H1 (cell line): ENCODE data around the gene BCLAF3. TPM values are rescaled to one million over a fixed set of nuclear protein-coding genes. Genes with fewer than 3 reads are reported as not detected.

Source experiments
- BACH1 ChIP-seq: IDR thresholded peaks from 2 replicates; pipeline ENCODE4 v1.6.1; 2012; ENCODE audit warnings: low read length, improper control_type of control experiment
- CREB1 ChIP-seq: IDR thresholded peaks from 2 replicates; pipeline ENCODE4 v1.6.1; 2012; ENCODE audit warnings: inconsistent platforms
- EGR1 ChIP-seq: IDR thresholded peaks from 2 replicates; pipeline ENCODE4 v1.6.1; 2011; ENCODE audit warnings: low read depth, low read length, borderline replicate concordance
- EP300 ChIP-seq, 2 experiments: IDR thresholded peaks; 1 replicate in 1 of 2; 2 replicates in 1 of 2; pipeline ENCODE4 v1.6.1; 2011 to 2012; ENCODE audit warnings: low read depth in 2 of 2, low read length in 2 of 2, mild to moderate bottlenecking in 2 of 2, borderline replicate concordance in 1 of 2, inconsistent platforms in 1 of 2, moderate library complexity in 1 of 2
- TAF1 ChIP-seq: IDR thresholded peaks from 2 replicates; pipeline ENCODE4 v1.6.1; 2011; ENCODE audit warnings: mild to moderate bottlenecking, low read depth, low read length
- TCF12 ChIP-seq: IDR thresholded peaks from 2 replicates; pipeline ENCODE4 v1.6.1; 2011; ENCODE audit warnings: low read depth, mild to moderate bottlenecking, low read length
- polyA plus RNA-seq, 7 experiments: library from polyadenylated mRNA; depleted of rRNA in 3 of 7; stranded (reverse) in 5 of 7; unstranded in 2 of 7; fragments of >200 nt in 5 of 7; fragments of 200-250 nt in 2 of 7; gene quantifications; 1 replicate in 5 of 7; 2 replicates in 1 of 7; 4 replicates in 1 of 7; pipeline versions ENCODE4 v1.2.1 to v1.2.3, GENCODE V29; 2011 to 2013; ENCODE audit warnings: missing spikeins in 2 of 7, mixed read lengths in 2 of 7
- total RNA-seq: library from RNA; stranded (reverse); fragmentation: NEBNext Ultra II Directional; extraction: Animal tissue kit (Norgen Biotek cat#: 25700); gene quantifications from 2 replicates; pipeline ENCODE4 v1.2.1, GENCODE V29; 2021
- TF ChIP-seq, protein P1 (sequence below): fragments of 300-600 bp; sonication (generic); IDR thresholded peaks from 2 replicates; pipeline ENCODE4 v1.7.1; 2012; ENCODE audit warnings: low read length, moderate library complexity, mild to moderate bottlenecking, inconsistent platforms; ENCODE audit not compliant: insufficient replicate concordance

Gene BCLAF3
- total and polyA plus RNA-seq, 2 of the 8 experiments (the other 6 are each of a cell fraction or from before 2014, with no cell fraction given): 1.3 to 9.0 TPM

DNA sequence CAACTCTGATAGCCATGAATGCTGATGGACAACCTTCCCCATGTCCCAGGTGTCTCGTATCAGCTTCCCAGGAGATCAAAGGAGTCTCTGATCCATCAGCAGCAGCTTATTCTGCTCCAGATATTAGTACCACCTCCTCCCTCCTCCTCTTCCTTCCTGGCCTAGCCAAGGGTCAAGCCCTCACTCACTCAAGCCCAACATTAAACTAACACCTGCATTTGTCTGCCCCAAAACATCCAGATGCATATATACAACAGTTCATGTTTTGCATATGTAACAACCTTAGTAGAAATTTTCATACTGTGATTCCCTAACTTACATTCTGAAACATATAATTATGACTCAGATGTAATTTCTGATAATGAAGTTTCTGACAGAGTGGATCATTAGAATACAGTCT is 29.9 kb downstream of the BCLAF3 start (continued):
- TF ChIP-seq, protein P1, sequence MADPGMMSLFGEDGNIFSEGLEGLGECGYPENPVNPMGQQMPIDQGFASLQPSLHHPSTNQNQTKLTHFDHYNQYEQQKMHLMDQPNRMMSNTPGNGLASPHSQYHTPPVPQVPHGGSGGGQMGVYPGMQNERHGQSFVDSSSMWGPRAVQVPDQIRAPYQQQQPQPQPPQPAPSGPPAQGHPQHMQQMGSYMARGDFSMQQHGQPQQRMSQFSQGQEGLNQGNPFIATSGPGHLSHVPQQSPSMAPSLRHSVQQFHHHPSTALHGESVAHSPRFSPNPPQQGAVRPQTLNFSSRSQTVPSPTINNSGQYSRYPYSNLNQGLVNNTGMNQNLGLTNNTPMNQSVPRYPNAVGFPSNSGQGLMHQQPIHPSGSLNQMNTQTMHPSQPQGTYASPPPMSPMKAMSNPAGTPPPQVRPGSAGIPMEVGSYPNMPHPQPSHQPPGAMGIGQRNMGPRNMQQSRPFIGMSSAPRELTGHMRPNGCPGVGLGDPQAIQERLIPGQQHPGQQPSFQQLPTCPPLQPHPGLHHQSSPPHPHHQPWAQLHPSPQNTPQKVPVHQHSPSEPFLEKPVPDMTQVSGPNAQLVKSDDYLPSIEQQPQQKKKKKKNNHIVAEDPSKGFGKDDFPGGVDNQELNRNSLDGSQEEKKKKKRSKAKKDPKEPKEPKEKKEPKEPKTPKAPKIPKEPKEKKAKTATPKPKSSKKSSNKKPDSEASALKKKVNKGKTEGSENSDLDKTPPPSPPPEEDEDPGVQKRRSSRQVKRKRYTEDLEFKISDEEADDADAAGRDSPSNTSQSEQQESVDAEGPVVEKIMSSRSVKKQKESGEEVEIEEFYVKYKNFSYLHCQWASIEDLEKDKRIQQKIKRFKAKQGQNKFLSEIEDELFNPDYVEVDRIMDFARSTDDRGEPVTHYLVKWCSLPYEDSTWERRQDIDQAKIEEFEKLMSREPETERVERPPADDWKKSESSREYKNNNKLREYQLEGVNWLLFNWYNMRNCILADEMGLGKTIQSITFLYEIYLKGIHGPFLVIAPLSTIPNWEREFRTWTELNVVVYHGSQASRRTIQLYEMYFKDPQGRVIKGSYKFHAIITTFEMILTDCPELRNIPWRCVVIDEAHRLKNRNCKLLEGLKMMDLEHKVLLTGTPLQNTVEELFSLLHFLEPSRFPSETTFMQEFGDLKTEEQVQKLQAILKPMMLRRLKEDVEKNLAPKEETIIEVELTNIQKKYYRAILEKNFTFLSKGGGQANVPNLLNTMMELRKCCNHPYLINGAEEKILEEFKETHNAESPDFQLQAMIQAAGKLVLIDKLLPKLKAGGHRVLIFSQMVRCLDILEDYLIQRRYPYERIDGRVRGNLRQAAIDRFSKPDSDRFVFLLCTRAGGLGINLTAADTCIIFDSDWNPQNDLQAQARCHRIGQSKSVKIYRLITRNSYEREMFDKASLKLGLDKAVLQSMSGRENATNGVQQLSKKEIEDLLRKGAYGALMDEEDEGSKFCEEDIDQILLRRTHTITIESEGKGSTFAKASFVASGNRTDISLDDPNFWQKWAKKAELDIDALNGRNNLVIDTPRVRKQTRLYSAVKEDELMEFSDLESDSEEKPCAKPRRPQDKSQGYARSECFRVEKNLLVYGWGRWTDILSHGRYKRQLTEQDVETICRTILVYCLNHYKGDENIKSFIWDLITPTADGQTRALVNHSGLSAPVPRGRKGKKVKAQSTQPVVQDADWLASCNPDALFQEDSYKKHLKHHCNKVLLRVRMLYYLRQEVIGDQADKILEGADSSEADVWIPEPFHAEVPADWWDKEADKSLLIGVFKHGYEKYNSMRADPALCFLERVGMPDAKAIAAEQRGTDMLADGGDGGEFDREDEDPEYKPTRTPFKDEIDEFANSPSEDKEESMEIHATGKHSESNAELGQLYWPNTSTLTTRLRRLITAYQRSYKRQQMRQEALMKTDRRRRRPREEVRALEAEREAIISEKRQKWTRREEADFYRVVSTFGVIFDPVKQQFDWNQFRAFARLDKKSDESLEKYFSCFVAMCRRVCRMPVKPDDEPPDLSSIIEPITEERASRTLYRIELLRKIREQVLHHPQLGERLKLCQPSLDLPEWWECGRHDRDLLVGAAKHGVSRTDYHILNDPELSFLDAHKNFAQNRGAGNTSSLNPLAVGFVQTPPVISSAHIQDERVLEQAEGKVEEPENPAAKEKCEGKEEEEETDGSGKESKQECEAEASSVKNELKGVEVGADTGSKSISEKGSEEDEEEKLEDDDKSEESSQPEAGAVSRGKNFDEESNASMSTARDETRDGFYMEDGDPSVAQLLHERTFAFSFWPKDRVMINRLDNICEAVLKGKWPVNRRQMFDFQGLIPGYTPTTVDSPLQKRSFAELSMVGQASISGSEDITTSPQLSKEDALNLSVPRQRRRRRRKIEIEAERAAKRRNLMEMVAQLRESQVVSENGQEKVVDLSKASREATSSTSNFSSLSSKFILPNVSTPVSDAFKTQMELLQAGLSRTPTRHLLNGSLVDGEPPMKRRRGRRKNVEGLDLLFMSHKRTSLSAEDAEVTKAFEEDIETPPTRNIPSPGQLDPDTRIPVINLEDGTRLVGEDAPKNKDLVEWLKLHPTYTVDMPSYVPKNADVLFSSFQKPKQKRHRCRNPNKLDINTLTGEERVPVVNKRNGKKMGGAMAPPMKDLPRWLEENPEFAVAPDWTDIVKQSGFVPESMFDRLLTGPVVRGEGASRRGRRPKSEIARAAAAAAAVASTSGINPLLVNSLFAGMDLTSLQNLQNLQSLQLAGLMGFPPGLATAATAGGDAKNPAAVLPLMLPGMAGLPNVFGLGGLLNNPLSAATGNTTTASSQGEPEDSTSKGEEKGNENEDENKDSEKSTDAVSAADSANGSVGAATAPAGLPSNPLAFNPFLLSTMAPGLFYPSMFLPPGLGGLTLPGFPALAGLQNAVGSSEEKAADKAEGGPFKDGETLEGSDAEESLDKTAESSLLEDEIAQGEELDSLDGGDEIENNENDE: no peak
- no peak for TF ChIP-seq CREB1
- no peak for TF ChIP-seq EGR1
- TF ChIP-seq BACH1: no peak
- TF ChIP-seq EP300 (IDR thresholded peaks at IDR 0.05; ENCODE audit: borderline replicate concordance in 1 of 2, low read depth in 2 of 2, low read length in 2 of 2): no peak
- no peak for TF ChIP-seq TCF12
- no peak for TF ChIP-seq TAF1
